NCI-H1417 treated with DMSO at 0.1 percent for 48 hours (cell line): Measurements from ENCODE around the gene RAB3C.

ENCODE experiments used
- DNase-seq: peaks from one replicate; lab custom pipeline; 2025; lab: John Stamatoyannopoulos, UW

The RAB3C gene

DNA sequence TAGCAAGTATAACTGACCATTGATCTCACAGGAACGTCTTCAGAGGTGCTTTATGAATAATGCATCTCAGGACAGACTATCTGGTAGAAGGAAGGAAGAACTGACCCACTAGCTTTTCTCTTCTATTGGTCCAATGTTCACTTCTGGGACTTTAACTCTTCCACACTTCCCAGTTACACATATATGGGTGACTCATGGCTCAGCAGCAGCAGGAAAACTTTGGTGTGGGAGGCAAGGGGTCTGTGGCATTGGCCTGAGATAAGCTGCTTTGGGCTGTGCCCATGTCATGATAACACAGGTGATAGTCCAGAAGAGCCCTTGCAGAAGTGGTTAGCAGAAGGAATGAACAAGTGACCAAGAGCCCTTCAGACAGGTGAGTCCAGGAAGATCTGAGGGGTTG, 148.8 kb downstream of the RAB3C start:
- no peak for DNase-seq

DNA sequence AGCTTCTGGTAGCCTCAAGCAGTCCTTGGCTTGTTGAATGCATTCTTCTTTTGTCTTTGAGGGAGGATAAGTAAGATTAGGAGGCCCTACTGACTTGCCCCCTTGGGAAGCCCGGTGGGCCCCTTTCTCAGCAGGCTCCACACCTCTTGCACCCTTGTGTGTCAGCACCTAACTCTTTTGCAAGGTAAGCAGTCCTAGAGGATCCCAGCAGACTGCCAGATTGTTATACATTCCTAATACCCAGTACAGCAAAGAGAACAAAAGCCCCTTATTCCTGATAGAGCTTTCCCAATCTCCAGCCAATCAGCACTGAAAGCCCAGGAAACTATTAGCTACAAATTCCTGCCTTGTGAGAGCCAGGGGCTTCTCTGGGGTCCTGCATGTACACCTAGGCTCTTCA, 152.8 kb downstream of the RAB3C start:
- no peak for DNase-seq

DNA sequence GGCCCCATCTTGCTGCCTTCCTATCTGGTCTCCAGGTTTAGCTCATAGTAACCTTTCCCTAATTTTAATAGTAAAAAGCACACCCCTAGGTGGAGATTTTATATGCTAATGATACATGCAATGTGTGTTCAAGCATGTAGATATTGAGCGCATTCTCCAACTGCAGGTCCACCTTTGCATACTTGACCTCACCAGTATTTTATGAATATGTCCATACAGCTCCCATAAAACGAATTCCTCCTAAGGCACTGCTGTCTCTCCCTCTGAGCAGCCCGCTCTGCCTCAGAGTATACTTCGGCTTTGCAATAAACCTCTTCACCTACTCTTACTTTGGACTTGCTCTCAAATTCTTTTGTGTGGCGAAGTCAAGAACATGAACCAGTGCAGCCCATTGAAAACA, 153.3 kb downstream of the RAB3C start:
- DNase-seq, result no peak

DNA sequence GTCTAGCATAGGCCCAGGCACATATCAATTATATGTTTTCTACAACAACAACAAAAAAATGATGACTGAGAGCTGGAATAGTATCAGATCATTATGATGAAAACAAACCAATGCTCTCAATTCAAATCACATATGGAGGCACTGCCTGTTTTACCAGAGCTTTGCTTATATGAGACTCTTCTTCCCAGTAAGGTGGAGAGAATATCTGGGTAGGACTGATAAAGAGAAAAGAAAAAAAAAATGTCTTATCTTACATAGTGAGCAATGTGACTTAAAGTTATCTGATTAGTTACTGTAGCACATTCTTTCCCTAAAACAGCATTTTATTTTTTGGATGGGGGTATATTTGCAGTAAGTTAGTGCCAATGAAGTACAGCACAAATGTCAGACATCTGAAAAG, 154.8 kb downstream of the RAB3C start:
- no peak for DNase-seq

DNA sequence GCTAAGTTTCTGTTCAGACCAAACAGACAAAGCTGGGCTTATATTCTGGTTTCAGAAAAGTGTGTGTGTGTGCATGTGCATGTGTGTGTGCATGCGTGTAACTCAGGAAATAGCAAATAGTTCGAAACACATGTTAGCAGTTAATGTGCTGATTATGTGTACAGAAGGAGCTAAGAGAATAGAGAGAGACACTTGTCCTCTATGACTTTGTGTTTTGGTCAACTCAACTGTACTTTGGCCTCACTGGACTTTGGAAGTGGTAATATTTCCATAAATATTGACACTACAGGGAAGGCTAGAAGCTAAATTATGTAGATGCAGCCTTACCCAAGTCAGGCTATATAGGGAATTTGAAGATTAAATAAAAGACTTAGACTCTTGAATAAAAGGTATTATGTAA, 155.5 kb downstream of the RAB3C start:
- DNase-seq, result no peak

DNA sequence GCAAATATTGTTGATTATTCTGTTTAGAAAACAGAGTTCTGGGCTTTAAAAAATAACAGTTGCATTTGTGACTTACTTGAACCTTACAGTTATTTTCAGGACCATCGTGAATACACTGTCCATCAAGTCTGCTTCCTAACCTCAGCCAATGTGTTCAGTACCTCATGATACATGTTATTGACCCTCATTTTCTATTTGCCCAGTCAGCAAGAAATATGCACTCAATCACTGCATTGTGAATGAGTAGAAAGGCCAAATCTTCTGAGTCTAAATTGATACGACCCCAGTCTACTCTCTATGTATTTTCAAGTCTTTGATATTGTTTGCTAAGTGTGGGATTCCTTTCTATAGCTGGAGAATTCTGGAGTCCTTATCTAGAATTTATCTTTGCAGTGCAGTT, 156.2 kb downstream of the RAB3C start:
- no peak for DNase-seq

DNA sequence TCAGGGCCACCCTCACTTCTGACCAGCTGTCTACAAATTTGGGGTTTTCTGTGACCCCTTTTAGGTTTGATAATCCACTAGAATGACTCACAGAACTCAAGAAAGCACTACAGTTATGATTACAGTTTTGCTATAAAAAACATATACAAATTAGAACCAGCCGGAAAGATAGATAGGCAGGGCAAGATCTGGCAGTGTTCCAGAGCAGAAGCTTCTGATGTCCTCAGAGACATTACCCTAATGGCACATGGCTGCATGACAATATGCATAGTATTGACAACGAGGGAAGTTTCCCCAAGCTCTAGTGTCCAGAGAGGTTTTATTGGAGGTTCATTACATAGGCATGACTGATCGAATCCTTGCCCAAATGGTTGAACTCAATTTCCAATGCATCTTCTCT, 158.1 kb downstream of the RAB3C start:
- DNase-seq, result no peak

DNA sequence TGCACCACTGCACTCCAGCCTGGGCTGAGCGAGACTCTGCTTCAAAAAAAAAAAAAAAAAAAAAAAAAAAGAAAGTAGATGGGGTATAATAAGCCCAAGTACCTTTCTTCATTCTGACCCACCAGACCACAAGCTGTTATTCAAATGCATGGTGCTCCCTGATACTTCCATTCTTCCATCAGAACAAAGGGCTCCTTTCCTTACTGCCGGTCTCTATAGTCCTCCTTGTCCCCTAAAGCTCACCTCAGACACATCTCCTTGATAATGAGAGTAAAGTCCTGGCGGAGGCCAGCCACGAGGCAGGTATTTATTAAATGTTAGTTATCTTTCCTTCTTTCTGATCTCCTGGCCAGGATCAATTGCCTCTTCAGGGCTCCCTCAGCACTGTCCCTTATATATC, 162.5 kb downstream of the RAB3C start:
- DNase-seq, result no peak

DNA sequence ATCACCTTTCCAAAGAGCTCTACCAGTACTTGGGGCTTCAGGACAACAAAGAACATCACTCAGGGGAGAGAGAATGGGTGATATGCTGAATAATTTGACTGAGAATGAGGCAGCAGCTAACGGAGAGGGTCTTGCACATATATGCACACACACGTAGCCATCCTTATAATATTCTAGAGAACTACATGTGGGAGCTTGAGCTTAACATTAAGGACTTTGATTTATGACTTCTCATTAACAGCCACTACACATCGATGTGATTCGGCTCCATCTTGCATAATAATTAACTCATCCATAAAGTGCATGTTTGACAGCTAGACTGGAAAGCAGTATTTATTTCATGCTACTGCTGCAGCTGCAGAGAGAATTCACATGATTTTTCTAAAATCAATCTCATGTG, 163.4 kb downstream of the RAB3C start:
- peak; percentile 87 for DNase-seq

DNA sequence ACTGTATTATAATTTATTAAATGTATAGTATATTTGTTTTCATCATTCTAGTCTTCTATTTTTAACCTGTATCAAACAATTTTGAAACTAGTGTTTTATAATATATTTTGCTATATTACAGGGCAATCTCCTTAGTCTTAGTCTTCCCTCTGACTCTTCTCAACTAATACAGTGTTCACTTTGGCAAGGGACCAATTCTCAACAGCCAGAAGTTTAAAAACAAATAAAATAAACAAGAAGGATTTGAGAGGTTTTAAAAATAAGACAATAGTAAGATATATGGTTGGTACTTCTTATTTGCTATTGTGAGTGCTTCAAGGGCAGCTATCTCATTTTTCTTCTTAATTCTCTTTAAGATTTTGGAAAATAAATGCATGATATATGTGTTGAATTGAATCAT, 167.2 kb downstream of the RAB3C start:
- DNase-seq, result no peak

DNA sequence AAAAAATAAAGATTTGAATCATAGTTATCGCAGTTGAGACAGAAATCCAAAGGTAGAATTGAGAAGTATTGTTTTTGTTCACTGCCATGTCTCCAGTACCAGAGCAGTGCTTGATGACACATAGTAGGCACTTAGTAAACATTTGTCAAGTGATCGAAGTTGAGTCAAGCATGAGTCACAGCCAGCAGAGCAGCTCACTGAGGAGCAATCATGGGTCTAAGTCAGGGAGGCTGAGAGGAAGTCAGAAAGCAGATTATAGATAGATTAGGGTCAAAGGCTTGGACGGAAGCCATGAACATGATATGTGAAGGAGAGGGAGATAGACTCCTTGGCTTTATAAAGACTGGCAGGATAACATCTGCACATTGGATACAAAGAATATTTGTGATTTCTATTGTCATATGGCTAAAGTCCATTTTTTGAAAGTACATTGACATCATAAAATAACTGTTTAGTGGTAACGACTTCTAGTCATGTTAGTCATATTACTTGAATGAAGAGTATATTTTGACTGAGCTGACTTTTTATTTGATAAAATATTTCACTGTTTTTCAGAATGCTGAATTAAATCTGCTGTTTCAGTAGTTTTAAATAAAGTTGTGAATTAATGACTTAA, 168.5 kb downstream of the RAB3C start:
- DNase-seq, result no peak

DNA sequence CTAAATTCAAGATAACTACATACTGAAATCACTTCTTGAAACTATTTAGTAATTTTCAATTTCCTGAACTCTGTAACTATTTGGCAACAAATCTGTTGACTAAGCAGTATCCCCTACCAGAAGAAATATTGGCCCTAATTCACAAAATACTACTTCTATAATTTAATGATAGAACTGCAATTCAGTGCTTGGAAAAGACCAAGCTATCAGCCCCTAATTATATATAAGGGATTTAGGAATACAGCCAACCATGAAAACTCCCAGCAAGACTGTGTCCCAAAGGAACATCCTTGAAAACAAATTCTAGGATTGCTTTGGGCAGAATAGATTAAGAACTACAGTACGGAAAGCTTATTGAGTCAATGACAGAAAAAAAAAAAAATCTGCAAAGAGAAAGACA, 169.2 kb downstream of the RAB3C start:
- DNase-seq, result no peak

DNA sequence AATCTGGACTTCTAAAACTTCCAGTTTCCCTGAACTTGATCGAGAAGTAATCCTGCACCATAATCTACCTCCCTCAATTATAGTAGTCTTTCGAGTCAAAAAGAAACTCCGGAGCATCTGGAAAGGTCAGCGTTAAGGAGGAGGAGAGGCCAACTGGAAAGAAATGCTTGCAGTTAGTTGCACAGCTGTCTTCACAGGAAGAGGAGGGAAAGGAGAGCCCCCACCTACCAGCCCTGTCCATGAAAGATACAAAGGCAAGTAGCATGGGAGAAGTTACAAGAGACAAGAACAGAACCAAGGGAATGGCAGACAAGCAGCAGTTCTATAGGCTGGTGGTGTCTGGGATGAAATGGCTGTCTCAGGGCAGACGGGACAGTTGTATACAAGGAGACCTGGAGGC, 170.6 kb downstream of the RAB3C start:
- no peak for DNase-seq

DNA sequence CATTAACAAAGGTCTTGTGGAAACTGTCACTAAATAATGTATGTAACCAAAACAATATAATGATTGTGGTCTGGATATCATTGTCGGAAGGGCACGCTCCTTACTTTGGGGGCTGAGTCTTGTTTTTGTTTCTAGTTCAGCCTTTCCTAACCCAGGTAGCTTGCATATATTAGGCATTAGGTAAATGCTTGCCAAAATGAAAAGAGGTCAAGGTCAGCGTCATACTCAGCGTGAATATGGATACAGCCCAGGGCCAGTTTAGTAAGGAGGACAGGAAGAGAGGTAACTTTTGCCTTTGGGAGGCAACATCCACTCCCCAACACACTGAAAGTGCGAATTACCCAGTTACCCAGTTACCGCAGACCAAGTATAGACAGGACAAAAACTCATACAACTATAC, 171.4 kb downstream of the RAB3C start:
- DNase-seq, result no peak

DNA sequence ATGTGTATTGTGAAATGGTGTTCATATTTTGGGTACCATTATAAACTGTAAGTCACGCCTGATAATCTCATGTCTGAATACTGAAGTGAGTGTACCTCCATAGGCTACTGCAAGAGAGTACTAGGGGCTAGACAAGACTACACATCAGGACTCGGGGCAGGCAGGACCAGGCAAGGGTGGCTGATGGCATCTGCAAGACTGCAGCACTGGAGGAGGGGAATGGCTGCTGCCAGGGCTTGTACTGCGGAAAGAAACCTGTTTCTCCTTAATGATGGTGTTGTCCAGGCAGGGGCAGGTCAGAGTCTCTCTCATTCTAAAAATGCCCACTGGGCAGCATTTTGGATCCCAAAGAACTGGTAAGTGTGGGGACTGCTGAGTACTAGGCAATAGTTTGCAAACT, 172.5 kb downstream of the RAB3C start:
- no peak for DNase-seq

DNA sequence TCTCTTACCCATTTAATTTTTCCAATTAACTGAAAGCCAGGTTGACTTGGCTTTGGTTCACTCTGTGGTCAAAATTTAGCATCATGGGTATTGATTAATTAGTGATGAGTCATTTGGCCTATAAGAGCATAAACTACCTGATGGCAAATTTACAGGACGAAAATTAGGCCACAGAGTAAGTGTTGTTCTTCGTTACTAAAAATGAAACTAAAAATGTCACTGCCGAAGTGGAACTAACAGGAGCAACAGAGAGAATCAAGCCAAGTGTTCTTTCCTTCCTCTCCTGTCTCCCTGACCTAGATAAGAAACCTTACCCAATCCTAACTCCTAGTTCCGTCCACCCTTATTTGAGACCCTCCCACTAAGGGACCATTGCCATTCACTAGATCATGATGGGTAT, 176.9 kb downstream of the RAB3C start:
- no peak for DNase-seq

DNA sequence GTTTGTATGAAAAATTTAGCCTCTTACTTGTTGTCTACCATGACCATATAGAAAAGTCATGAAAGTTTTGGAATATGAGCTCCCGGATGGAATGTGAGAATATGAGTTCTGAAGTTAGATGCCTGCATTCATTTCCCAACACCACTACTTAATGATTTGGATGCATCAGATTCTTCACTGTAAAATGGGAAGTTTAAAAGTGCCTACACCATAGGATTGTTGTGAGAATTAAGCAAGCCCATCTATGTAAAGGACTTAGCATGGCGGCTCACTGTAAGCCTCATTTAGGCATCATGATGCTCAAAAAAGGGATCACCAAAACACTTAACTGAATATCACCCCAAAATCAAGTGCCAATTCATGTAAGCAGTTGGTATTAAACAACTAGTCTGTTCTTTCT, 177.3 kb downstream of the RAB3C start:
- DNase-seq, result no peak

DNA sequence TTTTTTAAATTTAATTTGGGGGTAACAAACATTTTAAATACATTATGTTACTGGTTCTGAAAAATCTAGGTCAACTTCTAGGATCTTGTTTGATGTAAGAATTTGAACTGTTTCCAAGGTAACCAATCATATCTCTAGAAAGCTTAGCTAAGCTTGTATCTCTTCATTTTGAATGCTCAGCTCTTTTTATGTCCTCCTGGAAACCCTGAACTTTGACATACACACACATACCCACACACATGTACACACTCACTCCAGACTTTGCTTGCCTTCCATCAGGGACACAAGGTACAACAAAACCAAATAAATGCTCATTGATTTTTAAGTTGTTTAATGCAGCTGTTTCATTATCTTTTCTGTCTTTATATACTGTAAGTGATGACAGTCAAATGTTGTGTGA, 178.5 kb downstream of the RAB3C start:
- no peak for DNase-seq

DNA sequence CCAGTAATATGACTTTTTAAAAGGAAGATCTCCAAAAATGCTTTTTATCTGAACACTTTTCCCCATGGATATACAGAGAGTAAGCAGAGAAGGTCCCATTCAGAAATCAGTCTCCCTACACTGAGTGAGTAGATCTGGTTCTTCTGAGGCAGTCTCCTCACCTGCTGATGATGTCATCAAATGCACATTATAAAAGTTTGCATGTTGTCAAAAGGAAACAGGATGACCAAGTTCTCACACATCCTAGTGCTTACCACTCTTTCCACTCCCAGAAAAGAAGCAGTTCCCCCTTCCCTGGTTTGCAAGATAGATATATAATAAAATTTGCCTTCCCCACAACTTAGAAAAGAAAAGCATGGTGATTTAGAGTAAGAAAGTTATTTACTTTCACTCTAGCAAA, 180.5 kb downstream of the RAB3C start:
- no peak for DNase-seq

DNA sequence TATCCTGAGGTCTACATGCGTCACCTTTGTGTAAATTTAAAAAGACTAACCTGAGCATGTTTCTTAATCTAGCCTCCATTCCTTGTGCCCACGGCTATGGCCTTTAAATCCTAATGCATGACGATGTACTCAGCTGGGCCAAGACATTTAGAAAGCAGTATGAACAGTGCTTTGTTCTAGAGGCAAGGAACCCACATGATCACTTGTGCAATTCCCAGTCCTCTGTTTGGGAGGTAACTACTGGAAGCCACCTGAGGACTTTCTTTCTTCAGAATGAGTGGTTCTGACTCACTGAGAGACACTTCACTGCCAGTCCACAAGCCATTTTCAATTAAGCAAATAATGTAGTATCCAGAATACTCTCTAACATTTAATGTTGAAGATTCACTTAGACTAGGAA, 181.3 kb downstream of the RAB3C start:
- no peak for DNase-seq

DNA sequence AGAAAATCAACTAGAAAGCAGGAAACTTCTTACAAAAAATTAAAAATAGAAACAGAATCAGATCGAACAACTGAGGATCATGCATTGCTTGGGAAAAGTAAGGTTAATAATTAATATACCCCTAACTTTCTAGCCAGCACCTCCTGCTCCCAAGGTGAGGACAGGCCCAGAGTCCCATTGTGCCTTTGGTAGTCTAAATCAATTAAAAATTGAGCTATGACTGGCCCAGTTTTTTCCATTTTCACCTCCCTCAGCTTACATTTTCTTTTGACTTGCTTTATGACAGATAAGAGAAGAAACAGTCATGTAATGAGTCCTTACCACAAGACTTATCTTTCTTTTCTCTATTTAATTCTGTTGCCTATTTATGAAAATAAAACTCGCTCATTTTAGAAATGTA, 182.2 kb downstream of the RAB3C start:
- no peak for DNase-seq

DNA sequence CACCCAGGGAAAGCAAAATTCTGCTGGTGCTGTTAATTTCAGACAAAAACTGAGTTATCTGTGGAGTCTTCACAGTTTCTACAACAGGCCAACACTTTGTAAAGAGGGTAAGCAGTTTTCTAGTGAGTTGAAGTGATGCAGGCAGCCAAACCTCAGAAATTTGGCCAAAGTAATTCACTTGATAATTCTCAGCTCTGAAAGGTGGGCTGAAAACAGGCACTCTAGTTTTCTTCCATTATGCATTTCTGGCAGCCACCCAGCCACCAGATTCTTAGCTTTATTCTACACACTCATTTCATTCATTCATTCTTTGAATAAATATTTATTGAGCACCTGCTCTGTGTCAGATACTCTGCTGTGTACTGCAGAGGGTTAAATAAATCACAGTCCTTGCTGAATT, 184.2 kb downstream of the RAB3C start:
- DNase-seq, result no peak

DNA sequence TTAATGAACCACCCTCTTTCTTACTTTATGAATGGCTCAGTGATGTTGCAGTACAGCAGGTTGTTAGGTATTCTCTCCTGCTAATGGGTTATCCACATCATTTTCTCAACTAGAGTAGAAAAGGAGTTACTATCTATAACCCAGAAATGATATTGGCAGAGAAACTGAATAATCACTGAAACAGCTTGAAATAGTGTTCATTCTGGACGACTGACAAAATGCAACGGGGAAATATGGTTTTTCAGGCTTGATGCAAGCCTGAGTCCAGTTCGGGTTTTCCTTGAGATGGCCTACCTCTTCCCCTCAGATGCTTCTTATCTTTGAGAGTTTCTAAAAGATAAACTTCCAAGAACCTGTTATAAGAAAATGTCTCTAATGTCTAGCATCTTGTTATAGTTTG, 187.3 kb downstream of the RAB3C start:
- no peak for DNase-seq

DNA sequence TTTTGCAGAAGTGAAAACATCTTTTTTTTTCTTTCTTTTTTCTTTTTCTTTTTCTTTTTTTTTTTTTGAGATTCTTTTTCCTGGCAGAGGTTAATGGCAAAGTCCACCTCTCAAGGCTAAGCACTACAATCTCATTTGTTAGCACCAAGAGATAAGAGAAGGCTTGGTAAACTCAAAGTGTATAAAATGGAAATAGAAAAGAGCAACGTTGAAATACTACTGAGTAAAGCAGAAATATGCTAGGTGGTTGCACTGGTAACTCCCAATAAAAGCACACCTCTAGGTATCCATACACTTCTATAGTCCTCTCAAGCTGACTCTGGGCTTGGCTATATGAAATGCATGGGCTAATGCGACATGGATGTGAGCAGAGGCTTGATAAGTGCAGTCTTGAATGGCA, 188.9 kb downstream of the RAB3C start:
- DNase-seq, result no peak
